ENCODE results near the gene C1QTNF1.

C1QTNF1 gene

GRCh38 chr17:79007504-79008381 is 16.2 kb upstream of the C1QTNF1 start:
- TF ChIP-seq, protein P1, sequence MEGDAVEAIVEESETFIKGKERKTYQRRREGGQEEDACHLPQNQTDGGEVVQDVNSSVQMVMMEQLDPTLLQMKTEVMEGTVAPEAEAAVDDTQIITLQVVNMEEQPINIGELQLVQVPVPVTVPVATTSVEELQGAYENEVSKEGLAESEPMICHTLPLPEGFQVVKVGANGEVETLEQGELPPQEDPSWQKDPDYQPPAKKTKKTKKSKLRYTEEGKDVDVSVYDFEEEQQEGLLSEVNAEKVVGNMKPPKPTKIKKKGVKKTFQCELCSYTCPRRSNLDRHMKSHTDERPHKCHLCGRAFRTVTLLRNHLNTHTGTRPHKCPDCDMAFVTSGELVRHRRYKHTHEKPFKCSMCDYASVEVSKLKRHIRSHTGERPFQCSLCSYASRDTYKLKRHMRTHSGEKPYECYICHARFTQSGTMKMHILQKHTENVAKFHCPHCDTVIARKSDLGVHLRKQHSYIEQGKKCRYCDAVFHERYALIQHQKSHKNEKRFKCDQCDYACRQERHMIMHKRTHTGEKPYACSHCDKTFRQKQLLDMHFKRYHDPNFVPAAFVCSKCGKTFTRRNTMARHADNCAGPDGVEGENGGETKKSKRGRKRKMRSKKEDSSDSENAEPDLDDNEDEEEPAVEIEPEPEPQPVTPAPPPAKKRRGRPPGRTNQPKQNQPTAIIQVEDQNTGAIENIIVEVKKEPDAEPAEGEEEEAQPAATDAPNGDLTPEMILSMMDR (IDR thresholded peaks at IDR 0.05; ENCODE audit: insufficient read depth, low read depth, low read length, missing control alignments), result no peak
- DNase-seq (ENCODE audit: low read depth), result no peak
- no peak overlapping the region; the same call in 1 of the 2 replicates for H3K4me3 ChIP-seq (ENCODE audit: low read depth, low read length)

DNA sequence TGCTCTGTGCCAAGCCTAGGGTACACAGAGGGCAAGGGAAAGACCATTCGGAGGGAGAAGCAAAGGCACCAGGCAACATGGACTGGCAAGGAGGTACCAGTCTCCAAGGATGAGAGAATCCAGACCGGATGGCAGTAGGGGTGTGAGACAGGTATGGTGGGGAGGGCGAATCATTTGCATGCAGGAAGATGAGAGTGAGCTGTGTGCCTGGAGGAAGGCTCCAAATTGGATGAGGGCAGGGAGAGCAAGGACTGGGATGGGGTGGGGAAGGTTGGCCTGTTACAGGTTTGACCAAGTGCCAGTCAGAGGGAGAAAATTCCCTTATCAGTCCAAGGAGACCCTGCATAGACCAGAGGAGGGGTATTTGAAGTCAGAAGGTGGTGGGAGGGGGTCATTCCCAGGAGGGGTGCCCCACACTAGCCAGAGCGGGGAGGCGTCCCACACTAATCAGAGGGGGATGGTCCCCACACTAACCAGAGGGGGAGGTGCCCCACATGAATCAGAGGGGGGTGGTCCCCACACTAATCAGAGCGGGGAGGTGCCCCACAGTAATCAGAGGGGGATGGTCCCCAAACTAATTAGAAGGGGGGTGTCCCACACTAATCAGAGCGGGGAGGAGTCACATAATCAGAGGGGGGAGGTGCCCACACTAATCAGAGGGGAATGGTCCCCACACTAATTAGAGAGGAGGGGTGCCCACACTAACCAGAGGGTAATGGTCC is 15.1 kb upstream of the C1QTNF1 start:
- DNase-seq (ENCODE audit: low read depth), result no peak
- H3K4me3 ChIP-seq (ENCODE audit: low read depth, low read length), result peak overlapping the region; percentile 100
- TF ChIP-seq, protein P1 (IDR thresholded peaks at IDR 0.05; ENCODE audit: insufficient read depth, low read depth, low read length, missing control alignments), result no peak

DNA sequence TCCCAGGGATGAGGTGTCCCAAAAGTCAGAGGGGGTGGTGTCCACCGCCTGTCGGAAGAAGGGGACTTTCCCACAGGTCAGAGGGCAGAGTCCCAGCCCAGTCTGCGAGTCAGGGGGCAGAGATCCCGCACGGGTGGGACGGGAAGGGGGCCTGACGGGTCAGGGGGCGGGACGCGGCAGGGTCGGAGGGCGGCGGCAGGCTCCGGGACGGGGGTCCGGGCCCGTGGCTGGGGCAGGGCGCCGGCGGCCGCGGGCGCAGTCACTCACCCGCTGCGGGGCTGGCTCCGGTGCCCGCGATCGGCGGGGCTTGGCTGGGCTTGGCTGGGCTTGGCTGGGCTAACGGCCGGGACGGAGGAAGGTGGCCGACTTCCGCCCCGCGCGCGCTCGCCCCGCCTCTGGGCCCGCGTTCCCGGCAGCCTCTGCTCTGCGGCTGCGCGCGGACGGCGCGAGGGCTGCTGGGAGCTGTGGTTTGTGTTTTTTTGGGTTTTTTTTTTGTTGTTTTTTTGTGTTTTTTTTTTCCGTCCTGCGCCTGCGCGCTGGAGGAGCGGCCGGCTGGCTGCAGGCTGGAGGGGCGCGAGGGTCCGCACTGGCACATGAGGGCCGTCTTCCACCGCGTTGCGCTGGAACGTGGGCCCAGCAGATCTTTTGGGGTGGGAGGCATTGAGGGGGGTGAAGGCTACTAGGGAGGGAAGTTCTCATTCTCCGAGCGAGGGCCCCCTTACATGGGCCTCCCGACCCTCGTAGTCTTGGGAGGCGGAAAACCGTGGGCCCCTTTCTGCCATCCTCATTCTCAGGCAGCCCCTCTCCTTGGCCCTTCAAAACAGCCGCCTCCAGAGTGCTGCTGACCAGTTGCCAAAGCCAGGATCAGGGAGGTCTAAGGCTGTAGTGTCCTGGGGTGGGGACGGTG is 14.3 kb upstream of the C1QTNF1 start, which contains the start of gene CANT1:
Gene CANT1 (minus strand): TSS at position 368 of the 907 bp plus-strand sequence. CDS start 12,142 bp downstream, outside the sequence.
- TF ChIP-seq, protein P1 (IDR thresholded peaks at IDR 0.05; ENCODE audit: insufficient read depth, low read depth, low read length, missing control alignments), result no peak
- peak; percentile 92 for DNase-seq (ENCODE audit: low read depth)
- H3K4me3 ChIP-seq (ENCODE audit: low read depth, low read length), result peak within 1 kb of the TSS; percentile 100

GRCh38 chr17:79010304-79010646 is 13.7 kb upstream of the C1QTNF1 start:
- peak overlapping the region; percentile 100 for H3K4me3 ChIP-seq (ENCODE audit: low read depth, low read length)
- TF ChIP-seq, protein P1 (IDR thresholded peaks at IDR 0.05; ENCODE audit: insufficient read depth, low read depth, low read length, missing control alignments), result no peak
- no peak for DNase-seq (ENCODE audit: low read depth)

DNA sequence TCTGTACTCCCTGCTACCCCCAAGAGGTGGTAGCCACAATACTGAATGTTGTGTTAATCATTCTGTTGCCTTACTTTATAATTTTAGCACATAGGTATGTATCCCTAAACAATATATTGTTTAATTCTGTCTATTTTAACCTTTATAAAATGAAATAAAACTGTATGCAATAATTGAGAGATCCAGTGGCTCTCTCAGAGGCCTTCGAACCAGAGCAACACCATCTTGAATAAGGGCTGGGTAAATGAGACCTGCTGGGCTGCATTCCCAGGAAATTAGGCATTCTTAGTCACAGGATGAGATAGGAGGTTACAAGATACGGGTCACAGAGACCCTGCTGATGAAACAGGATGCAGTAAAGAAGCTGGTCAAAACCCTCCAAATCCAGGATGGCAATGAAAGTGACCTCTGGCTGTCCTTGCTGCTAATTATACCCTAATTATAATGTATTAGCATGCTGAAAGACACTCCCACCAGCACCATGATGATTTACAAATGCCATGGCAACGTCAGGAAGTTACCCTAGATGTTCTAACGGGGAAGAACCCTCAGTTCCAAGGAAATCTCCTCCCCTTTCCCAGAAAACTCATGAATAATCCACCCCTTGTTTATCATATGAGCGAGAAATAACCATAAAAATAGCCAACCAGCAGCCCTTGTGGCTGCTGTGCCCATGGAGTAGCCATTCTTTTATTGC is 12.4 kb upstream of the C1QTNF1 start:
- DNase-seq (ENCODE audit: low read depth), result no peak
- TF ChIP-seq, protein P1 (IDR thresholded peaks at IDR 0.05; ENCODE audit: insufficient read depth, low read depth, low read length, missing control alignments), result no peak
- no peak overlapping the region for H3K4me3 ChIP-seq (ENCODE audit: low read depth, low read length)

All from GM12865 (cell line).